ENCODE results near the gene CDH22.

The CDH22 gene

GRCh38 chr20:46268662-46269061 is 39.6 kb downstream of the CDH22 start:
- DNase-seq (ENCODE audit: low read depth in 3 of 3, low spot score in 1 of 3), result no peak

GRCh38 chr20:46268131-46268614 is 40.1 kb downstream of the CDH22 start:
- no peak for DNase-seq (ENCODE audit: low read depth in 3 of 3, low spot score in 1 of 3)

- no peak for DNase-seq (ENCODE audit: low read depth in 3 of 3, low spot score in 1 of 3)
Observed at GRCh38 chr20:46267108-46268105, 40.9 kb downstream of the CDH22 start.

DNA sequence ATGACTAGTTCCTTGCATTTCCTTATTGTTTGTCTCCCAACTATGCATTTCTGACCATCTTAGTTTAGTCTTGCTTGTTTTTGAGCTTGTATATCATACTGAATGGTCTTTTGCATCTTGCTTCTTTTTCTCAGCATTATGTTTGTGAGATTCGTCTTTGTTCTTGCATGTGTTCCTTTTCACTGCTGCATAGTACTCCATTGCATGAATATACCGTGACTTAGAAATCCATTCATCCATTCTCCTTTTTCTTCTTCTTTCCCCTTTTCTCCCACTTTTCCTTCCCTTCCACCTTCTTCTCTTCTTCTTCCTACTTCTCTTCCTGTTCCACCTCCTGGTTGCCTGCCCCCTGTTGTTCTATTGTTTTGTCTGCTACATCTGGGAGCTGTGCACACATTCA is 42.8 kb downstream of the CDH22 start:
- DNase-seq (ENCODE audit: low read depth in 3 of 3, low spot score in 1 of 3), result no peak

DNA sequence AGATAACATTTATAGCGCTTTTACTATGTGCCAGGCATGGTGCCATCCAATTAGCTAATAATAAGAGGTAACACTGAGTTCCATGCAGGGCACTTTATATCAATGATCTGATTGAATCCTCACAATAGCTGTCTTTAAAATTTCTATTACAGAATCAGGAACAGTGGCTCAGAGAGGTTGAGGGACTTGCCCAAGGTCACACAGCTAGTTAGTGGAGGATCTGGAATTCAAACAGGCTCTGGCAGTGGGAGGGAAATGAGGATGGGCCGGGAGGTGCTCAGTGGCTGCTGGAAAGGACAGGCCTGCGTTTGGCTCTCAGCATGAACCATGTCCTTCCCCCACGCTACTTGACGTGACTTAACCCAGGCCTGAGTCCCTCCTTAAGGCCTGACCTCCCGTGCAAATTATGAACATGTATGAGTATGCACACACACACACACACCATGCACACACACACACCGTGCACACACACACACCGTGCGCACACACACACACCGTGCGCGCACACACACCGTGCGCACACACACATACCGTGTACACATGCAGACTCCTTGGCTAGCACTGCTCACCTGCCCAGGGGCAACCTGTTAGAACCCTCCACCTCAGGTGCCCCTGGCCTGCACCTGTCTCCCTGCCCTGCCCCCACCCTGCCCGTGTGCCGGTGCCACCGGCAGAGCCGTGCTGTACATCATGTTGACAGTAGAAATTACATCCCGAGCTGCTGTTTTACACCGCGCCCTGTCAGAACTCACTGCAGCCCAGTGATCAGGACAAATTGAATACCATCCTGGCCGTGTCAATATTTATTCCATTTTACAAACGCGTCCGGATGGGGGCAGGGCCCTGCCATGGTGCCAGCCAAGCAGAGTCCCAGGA is 43.7 kb downstream of the CDH22 start:
- no peak for DNase-seq (ENCODE audit: low read depth in 3 of 3, low spot score in 1 of 3)

DNA sequence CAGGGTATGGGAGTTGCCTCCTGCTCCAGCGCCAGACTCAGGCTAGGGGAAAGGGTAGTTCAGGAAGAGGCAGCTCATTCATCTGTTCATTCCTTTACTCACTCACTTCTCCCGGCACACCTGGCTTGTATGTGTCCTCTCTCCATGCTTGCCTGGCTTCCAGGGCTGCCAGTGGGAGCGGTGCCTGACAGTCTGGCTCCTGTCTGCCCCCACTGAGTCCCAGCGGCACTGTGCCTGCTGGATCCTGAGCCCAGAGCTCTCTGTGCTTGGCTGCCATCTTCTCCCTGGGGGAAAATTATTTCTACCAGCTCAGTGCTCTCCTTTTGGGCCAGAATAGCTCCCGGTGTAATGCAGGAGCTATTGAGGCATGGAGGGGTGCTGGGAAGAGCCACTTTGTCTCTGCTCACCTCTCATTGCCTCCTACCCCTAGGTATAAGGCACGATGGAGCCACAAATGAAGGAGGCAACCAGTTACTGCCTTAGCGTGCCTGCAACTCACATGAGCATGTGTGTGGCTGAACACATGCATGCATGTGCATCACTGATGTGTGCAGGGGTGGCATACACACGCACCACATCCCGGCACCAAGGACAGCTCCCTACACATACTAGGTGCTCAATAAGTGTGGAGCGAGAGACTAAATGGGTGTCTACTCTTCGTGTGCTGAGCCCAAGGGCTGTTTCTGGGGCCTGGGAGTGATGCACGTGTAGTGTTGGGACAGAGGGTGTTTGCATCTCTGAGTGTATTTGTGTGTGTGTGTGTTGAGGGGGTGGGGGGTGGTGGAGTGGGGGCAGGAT is 46.6 kb downstream of the CDH22 start:
- DNase-seq (ENCODE audit: low read depth in 3 of 3, low spot score in 1 of 3), result no peak

GRCh38 chr20:46260936-46261454 is 47.3 kb downstream of the CDH22 start:
- no peak for DNase-seq (ENCODE audit: low read depth in 3 of 3, low spot score in 1 of 3)

DNA sequence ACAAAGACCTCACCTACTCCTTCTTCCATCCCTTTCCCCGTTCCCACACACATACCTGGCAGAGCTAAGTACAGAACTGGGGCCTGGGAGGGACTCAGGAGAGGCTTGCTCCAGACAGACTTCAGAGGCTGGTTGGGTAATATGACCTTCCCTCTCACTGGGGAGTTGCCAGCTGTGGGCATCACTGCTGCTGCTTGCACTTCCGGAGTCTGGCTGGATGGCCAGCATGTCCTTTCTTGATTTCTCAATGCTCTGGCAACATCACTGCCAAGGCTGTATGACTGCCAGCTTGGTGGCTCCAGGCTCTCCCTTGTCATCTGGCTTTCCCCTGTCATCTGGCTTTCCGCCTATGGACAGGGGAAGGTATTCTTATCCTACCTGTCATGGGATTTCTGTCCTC is 47.8 kb downstream of the CDH22 start:
- no peak for DNase-seq (ENCODE audit: low read depth in 3 of 3, low spot score in 1 of 3)

GRCh38 chr20:46259260-46259859 is 48.9 kb downstream of the CDH22 start:
- DNase-seq (ENCODE audit: low read depth in 3 of 3, low spot score in 1 of 3), result no peak

- DNase-seq (ENCODE audit: low read depth in 3 of 3, low spot score in 1 of 3), result no peak
Observed at GRCh38 chr20:46257887-46258286, 50.4 kb downstream of the CDH22 start.

DNA sequence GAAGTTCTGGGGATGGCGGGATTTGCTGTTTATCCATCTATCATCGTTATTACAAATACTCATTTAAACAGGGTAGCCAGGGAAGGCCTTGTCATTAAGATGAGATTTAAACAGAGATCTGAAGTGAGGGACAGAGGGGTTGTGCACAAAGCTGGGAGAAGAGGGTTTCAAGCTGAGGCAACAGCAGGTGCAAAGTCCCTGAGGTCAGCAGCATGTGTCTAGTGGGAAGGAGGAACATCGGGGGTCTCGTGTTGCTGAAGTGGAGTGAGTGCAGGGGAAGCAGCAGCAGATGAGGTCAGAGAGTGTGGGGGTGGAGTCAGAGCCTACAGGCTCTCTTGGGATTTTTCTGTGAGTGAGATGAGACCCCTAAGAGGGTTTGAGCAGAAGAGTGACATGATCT is 52.0 kb downstream of the CDH22 start:
- no peak for DNase-seq (ENCODE audit: low read depth in 3 of 3, low spot score in 1 of 3)

DNA sequence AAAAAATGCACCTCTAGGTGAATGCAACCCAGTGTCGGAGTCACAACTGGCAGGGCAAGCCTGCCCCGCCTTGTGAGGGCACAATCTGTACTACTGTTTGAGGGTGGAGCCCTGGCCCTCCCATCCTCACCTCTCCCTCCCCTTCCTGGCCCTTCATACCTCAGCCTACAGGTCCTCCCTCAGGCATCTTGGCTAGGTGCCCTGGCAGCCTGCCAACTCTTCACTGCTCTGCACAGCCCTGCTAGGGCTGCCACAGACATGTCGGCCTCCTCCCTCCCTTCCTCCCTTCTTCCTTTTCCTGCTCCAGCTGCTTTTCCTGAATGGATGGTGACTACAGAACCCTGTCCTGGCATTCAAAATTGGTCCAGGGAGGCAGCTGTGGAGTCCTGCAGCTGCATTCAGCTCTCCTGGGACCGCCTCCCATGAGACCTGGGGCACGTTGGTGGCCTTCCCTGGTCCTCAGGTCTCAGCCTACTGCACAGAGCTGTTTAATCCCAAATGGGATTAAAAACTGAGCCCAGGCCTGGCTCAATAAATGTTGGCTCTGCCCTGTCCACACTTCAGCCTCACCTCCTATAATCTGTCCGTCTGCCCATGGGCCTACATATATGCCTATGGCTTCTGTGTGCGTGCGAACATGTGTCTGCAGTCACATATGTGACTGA is 52.7 kb downstream of the CDH22 start:
- no peak for DNase-seq (ENCODE audit: low read depth in 3 of 3, low spot score in 1 of 3)

DNA sequence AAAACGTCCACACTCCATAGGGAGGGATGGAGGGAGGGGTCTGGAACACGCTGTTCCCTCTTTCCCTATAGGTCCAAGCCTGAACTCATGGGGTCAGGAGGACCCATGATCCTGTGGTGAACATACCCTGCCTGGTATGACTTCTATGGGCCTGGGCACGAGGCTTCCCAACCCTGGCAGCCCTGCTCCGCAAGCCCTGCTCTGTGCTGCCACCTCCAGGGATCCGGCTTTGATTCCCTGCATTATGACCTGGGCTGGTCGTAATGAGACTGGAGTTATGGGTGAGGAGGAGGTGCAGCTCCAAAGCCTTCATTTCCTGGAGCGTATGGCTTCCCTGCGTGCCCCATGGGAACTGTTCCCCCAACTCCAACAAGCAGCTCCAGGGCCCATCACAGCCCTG is 54.9 kb downstream of the CDH22 start:
- DNase-seq (ENCODE audit: low read depth in 3 of 3, low spot score in 1 of 3), result no peak

DNA sequence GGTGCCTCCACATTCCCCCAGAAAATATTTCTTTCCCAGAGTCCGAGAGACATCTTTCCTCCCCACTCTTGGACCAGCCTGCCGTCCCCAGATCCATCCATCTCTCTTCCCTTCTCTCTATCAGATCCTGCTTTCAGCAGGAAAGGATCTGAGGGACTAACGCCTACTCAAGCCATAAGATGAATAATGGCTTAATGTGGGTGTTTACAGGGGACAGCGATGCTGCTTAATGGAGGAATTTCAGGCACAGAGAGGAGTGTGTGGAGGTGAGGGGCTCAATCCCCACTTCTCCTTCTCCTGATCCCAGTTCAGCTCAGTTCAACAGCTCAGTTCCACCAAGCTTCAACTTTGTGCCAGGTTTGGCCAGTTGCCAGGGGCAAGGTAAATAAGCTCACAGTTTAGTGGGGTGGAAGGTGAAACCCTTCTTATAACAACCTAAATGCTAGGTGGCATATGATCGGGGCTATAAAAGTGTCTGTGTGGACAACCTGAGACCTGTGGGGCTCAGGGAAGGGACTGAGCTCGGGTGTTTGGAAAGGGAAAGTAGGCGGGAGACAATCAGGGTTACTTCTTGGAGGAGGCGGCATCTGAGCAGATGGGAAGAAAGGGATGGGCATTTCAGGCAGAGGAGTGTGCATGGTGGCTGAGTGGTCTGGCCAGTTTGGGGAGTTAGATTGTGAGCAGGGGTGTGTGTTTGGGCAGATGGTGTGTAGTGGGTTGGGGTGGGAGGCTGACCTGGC is 55.8 kb downstream of the CDH22 start:
- DNase-seq (ENCODE audit: low read depth in 3 of 3, low spot score in 1 of 3), result no peak

GRCh38 chr20:46251211-46251673 is 57.1 kb downstream of the CDH22 start:
- DNase-seq (ENCODE audit: low read depth in 3 of 3, low spot score in 1 of 3), result no peak

GRCh38 chr20:46250772-46251171 is 57.5 kb downstream of the CDH22 start:
- no peak for DNase-seq (ENCODE audit: low read depth in 3 of 3, low spot score in 1 of 3)

DNA sequence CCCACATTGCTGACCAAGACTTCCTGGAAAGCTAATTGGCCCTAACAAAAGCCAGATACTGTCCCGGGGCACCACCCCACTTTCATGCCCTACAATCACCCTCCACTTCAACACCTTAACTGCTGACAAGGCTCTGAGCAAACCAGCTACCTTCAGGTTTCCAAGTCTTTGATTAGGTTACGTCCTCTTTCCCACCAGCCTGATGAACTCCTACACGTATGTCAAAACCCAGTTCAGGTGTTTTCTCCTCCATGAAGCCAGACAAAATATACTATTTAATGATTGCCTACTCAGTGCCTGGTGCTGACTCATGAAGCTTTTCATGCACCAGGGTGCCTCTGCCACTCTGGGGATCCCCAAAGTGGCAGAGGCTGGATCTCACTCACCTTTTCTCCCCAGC is 58.6 kb downstream of the CDH22 start:
- DNase-seq (ENCODE audit: low read depth in 3 of 3, low spot score in 1 of 3), result no peak

- no peak for DNase-seq (ENCODE audit: low read depth in 3 of 3, low spot score in 1 of 3)
Observed at GRCh38 chr20:46246559-46246958, 61.7 kb downstream of the CDH22 start.

All from stimulated activated CD4-positive, alpha-beta T cell treated with anti-CD3 and anti-CD28 coated beads, TNF-alpha, amount 100 ng/mL, for 1 hour (primary cell).